Natural killer cell (primary cell): Measurements from ENCODE around the gene NFASC. TPM values are rescaled to one million over a fixed set of nuclear protein-coding genes. Genes with fewer than 3 reads are reported as not detected.

Experiments
- ATAC-seq, 3 donors: fragments of 150-1000 bp in 2 of 3; fragments of 200-7000 bp in 1 of 3; cut with Tn5 transposase; 1 replicate in 1 of 3; 2 replicates in 2 of 3; pipeline ENCODE4 v1.10.0; 2021; ENCODE audit warnings: mild to moderate bottlenecking in 2 of 3, moderate library complexity in 2 of 3
- DNase-seq, 2 donors: peaks; one replicate each; pipeline versions ENCODE4 v3.0.0 to v3.0.0-alpha.2; 2013 to 2021; ENCODE audit warnings: mixed read lengths in 1 of 2
- H3K27ac ChIP-seq: one replicate; pipeline ENCODE4 v1.5.1; 2013; ENCODE audit warnings: mild to moderate bottlenecking, low read length
- H3K27me3 ChIP-seq: one replicate; pipeline ENCODE4 v1.6.1; 2013; ENCODE audit warnings: low read length; ENCODE audit not compliant: control insufficient read depth, insufficient read depth
- H3K36me3 ChIP-seq: one replicate; pipeline ENCODE4 v1.6.1; 2013; ENCODE audit warnings: low read length; ENCODE audit not compliant: control insufficient read depth, insufficient read depth
- H3K4me1 ChIP-seq: one replicate; pipeline ENCODE4 v1.6.1; 2013; ENCODE audit warnings: low read length; ENCODE audit not compliant: control insufficient read depth, insufficient read depth
- H3K4me3 ChIP-seq: one replicate; pipeline ENCODE4 v1.5.1; 2013; ENCODE audit warnings: low read length
- H3K9me3 ChIP-seq: one replicate; pipeline ENCODE4 v1.6.1; 2013; ENCODE audit warnings: low read length; ENCODE audit not compliant: control insufficient read depth, insufficient read depth
- H3K27ac Mint-ChIP-seq, 2 donors: one replicate each; pipeline ENCODE4 v1.8.0; 2022; ENCODE audit warnings: mild to moderate bottlenecking in 2 of 2, mixed read lengths in 2 of 2, moderate library complexity in 1 of 2
- H3K27me3 Mint-ChIP-seq, 2 donors: one replicate each; pipeline ENCODE4 v1.8.0; 2022; ENCODE audit warnings: low read depth in 2 of 2, mixed read lengths in 2 of 2
- H3K36me3 Mint-ChIP-seq: one replicate; pipeline ENCODE4 v1.8.0; 2022; ENCODE audit warnings: mixed read lengths
- H3K4me1 Mint-ChIP-seq, 2 donors: one replicate each; pipeline ENCODE4 v1.8.0; 2022; ENCODE audit warnings: mixed read lengths in 2 of 2
- H3K4me3 Mint-ChIP-seq: one replicate; pipeline ENCODE4 v1.8.0; 2022; ENCODE audit warnings: mild to moderate bottlenecking, moderate library complexity, mixed read lengths
- H3K9me3 Mint-ChIP-seq, 2 donors: one replicate each; pipeline ENCODE4 v1.8.0; 2022; ENCODE audit warnings: mixed read lengths in 2 of 2
- WGBS: methylation state at CpG from one replicate; pipeline ENCODE4 v1.1.7; 2013; ENCODE audit warnings: missing lambda C conversion rate; ENCODE audit not compliant: insufficient coverage; 5-methylcytosine and 5-hydroxymethylcytosine counted together
- intact Hi-C: fragments of 100-400 bp; cut with micrococcal nuclease; formaldehyde crosslinking; loops from one replicate; pipeline ENCODE4 v1.14.2; 2022
- total RNA-seq, 4 donors: library from RNA; stranded (reverse); fragments of 120-200 nt in 1 of 4; gene quantifications; one replicate each; pipeline versions ENCODE4 v1.2.3 to v1.2.4, GENCODE V29; 2013 to 2022
- TF ChIP-seq, protein P1 (sequence below): fragments of 200-600 bp; IDR thresholded peaks from one replicate; pipeline ENCODE4 v1.8.0; 2022; ENCODE audit warnings: antibody characterized with exemption

The NFASC gene
- total RNA-seq, 3 donors from 2014 or later (not counting 1 experiment from before 2014, with no cell fraction given) = 0.09 to 0.27 TPM; not detected in 1

- no peak for DNase-seq
- H3K4me3 ChIP-seq = no peak overlapping the region
- 91% methylated on average over 8 of the region's 8 CpGs for WGBS
- H3K27me3 Mint-ChIP-seq = peaks cover 8 to 23% of the 10 kb centered on the region in 2 donors
- H3K4me3 Mint-ChIP-seq = no peak overlapping the region
- H3K27ac Mint-ChIP-seq = no peak overlapping the region
- H3K27me3 ChIP-seq = no peaks in the 10 kb centered on the region
- TF ChIP-seq, protein P1, sequence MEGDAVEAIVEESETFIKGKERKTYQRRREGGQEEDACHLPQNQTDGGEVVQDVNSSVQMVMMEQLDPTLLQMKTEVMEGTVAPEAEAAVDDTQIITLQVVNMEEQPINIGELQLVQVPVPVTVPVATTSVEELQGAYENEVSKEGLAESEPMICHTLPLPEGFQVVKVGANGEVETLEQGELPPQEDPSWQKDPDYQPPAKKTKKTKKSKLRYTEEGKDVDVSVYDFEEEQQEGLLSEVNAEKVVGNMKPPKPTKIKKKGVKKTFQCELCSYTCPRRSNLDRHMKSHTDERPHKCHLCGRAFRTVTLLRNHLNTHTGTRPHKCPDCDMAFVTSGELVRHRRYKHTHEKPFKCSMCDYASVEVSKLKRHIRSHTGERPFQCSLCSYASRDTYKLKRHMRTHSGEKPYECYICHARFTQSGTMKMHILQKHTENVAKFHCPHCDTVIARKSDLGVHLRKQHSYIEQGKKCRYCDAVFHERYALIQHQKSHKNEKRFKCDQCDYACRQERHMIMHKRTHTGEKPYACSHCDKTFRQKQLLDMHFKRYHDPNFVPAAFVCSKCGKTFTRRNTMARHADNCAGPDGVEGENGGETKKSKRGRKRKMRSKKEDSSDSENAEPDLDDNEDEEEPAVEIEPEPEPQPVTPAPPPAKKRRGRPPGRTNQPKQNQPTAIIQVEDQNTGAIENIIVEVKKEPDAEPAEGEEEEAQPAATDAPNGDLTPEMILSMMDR = no peak
- H3K36me3 Mint-ChIP-seq = no peaks in the 10 kb centered on the region
- no peaks in the 10 kb centered on the region for H3K9me3 ChIP-seq
- H3K36me3 ChIP-seq = no peaks in the 10 kb centered on the region
- no peak for ATAC-seq
- H3K27ac ChIP-seq = no peak overlapping the region
- H3K9me3 Mint-ChIP-seq = no peaks in the 10 kb centered on the region
- H3K4me1 Mint-ChIP-seq = no peaks in the 10 kb centered on the region
- intact Hi-C loops = no loop called here
- H3K4me1 ChIP-seq = no peaks in the 10 kb centered on the region
These were observed 15.1 kb downstream of the NFASC start for GRCh38 chr1:204885790-204886189.

DNA sequence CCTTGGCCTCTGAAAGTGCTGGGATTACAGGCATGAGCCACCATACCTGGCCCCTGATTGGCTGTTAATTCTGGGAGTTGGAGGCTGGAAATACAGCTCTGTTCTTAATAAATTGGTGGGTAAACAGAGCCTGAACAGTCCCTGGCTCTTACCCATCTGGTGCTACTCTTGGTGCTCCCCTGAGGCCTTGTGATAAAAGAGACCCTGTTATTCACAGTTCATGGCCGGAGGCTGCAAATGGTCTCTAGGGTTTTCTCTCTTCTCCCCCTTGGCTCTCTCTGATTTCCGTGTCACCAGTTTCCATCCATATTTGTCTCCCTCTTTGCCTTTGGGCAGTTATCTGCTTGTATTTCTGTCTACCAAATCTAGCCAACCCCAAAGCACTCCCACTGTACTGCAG is 17.2 kb downstream of the NFASC start:
- DNase-seq (no peak), ATAC-seq (no peak)
- 85% methylated on average over 2 of the region's 2 CpGs for WGBS
- Mint-ChIP-seq H3K27ac (no peak overlapping the region), H3K4me3 (no peak overlapping the region), H3K36me3 (no peaks in the 10 kb centered on the region), H3K4me1 (no peaks in the 10 kb centered on the region), H3K9me3 (no peaks in the 10 kb centered on the region), H3K27me3 (peaks cover 9 to 34% of the 10 kb centered on the region in 2 donors)
- Histone ChIP-seq H3K9me3 (no peaks in the 10 kb centered on the region), H3K27me3 (no peaks in the 10 kb centered on the region), H3K27ac (no peak overlapping the region), H3K36me3 (no peaks in the 10 kb centered on the region), H3K4me3 (no peak overlapping the region), H3K4me1 (no peaks in the 10 kb centered on the region)
- intact Hi-C loops = no loop called here
- TF ChIP-seq, protein P1 = no peak

DNA sequence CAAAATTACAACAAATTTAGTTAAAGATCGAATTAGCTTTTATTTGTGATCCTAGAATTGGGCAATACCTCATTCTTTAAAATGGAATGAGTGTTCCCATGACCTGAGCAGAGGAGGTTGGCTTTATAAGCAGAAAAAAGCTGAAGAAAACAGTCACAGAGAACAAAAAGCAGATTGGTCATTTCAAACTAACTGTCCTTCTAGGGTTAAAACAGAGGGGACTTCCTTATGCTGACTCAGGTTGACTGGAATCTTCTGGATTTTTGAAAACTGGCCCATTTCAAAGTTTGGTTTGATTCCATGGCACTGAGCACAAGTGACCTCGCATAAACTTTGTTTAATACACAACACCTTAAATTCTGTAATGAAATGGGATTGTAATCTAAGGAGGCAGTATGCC is 17.6 kb downstream of the NFASC start:
- H3K4me3 Mint-ChIP-seq = no peak overlapping the region
- Histone ChIP-seq H3K36me3 (no peaks in the 10 kb centered on the region), H3K9me3 (no peaks in the 10 kb centered on the region), H3K4me1 (no peaks in the 10 kb centered on the region), H3K27ac (no peak overlapping the region), H3K27me3 (no peaks in the 10 kb centered on the region), H3K4me3 (no peak overlapping the region)
- intact Hi-C loops = no loop called here
- no peaks in the 10 kb centered on the region for H3K36me3 Mint-ChIP-seq
- TF ChIP-seq, protein P1 = no peak
- ATAC-seq (no peak), DNase-seq (no peak)
- no peak overlapping the region for H3K27ac Mint-ChIP-seq
- peaks cover 13 to 34% of the 10 kb centered on the region in 2 donors for H3K27me3 Mint-ChIP-seq
- H3K4me1 Mint-ChIP-seq = no peaks in the 10 kb centered on the region
- WGBS = 45% methylated on average over 1 of the region's 2 CpGs
- H3K9me3 Mint-ChIP-seq = no peaks in the 10 kb centered on the region

GRCh38 chr1:204889681-204890383 is 19.2 kb downstream of the NFASC start:
- DNase-seq = no peak
- no peak overlapping the region for H3K4me3 ChIP-seq
- H3K27ac ChIP-seq = no peak overlapping the region
- 35% methylated on average over 7 of the region's 8 CpGs for WGBS
- intact Hi-C loops = no loop called here
- peaks cover 13 to 35% of the 10 kb centered on the region in 2 donors for H3K27me3 Mint-ChIP-seq
- ATAC-seq = no peak
- TF ChIP-seq, protein P1 = no peak
- H3K36me3 Mint-ChIP-seq = no peaks in the 10 kb centered on the region
- H3K4me1 ChIP-seq = no peaks in the 10 kb centered on the region
- no peak overlapping the region for H3K4me3 Mint-ChIP-seq
- no peaks in the 10 kb centered on the region for H3K36me3 ChIP-seq
- H3K9me3 ChIP-seq = no peaks in the 10 kb centered on the region
- H3K9me3 Mint-ChIP-seq = no peaks in the 10 kb centered on the region
- H3K27ac Mint-ChIP-seq = no peak overlapping the region
- H3K4me1 Mint-ChIP-seq = no peaks in the 10 kb centered on the region
- H3K27me3 ChIP-seq = no peaks in the 10 kb centered on the region
